ENCODE data around the gene TKFC.

TKFC gene

DNA sequence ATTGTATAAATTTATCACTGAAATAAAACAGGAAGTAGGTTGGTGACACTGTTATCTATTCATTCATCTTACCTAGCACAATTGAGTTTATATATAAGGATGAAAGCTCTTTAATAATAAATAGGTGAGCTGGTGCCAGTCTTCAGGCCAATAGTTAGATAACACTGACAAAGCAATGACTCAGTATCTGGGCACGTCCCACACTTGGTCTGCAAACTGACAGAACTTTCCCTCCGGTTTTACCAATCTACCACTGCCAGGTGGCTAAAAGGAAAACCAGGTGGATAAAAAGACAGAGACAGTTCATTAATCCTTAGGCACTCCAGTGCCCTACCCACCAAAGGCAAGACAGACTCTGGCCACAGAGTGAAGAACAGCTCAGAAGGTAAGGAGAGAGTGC lies 17.8 kb upstream of the TKFC start:
- no peak for DNase-seq (ENCODE audit: low read depth)

DNA sequence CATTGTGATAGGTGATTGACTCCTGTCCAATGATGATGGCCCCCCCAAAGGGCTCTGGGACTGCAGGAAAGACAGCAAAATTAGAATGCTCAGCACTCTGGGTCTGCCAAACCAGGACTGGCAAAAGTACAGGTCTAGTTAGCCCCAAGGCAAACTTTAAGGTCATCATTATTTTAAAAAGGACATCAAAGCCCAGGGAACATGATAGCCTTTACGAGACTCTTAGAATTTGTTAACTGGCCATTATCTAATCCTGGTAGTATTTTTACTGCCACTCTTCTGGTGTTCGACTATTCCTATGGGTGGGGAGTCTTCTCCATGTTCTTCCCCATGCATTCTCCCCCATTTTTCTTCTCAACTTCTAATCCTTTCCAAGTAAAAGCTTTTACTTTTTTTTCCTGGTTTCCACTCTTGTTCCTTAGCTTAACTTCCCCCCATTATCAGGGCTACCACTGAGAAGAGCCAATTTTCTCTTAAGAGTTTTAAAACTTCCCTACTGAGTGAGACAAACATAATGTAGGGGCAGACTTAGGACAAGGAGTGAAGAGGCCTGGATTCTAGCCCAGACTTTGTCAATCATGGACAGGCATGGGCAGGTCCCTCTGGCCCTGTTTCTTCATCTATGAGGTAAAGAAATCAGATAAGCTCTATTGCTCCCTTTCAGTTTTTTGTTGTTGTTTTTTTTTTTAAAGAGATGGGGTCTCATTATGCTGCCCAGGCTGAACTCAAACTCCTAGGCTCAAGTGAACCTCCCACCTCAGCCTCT lies 7.2 kb upstream of the TKFC start:
- no peak for DNase-seq (ENCODE audit: low read depth)

DNA sequence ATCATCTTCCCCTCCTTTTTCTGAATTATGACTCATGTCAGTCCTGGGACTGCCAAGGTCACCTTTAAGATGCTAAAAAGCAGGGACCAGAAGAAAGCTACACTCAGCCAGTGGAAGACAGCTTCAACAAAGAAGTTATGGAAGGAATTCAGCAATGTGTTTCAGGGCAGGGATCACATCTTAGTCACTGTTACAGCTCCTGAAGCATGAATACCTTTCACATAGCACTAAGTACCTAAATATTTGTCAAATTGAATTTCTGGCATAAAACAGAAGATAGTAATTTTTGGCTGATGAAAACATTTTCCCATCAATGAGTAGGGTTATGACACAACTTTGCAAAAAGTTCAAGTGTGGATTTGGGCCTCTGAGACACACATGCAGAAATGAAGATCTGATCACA lies 5.4 kb upstream of the TKFC start:
- DNase-seq (ENCODE audit: low read depth) = no peak

DNA sequence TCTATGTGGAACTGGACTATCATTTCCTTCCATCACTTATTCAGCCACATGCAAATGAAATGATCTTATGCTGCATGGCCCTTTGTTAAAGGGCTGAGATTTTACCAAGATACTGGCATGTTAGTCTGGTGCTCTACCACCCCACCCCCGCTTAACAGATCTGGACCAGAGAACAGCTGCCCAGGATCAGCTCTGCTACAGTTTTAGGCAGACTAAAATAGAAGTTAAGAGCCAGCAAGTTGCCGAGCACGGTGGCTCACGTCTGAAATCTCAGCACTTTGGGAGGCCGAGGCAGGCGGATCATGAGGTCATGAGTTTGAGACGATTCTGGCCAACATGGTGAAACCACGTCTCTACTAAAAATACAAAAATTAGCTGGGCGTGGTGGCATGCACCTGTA lies 4.7 kb upstream of the TKFC start:
- DNase-seq (ENCODE audit: low read depth) = no peak

DNA sequence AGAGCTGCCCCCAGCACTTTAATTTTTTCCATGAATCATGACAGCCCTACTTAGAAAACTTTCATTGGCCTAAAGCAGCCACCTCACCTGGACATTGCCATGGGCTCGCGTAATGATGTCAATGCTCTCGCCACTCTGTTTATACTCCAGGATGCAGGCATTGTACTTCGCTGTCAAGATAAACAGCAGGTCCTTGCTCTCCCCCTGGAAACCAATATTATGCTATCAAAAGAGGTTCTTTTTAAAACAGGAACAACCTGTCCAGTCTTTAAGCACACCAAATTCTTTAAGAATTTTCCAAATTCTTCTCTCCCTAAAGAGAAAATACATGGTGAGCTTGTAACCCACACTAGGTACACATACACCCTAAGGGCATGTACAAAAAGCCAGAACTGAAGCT lies 3.2 kb upstream of the TKFC start:
- no peak for DNase-seq (ENCODE audit: low read depth)

DNA sequence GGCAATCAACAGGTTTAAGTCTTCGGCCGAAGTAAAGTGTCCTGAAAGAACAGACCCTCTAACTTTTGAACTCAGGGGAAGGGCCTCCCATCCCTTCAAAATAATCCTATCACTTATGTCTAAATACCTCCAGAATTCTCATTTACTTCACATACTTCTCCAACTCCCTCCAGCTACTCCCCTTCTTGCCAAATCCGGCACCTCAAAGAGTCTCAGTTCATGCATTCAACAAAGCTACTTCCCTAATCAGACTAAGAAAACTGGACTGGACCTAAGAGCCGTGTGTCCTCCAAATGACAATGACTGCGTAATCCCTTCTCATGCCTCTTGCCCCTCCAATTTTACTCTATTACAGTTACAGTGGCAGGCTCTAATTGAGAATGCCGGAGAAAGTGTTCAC lies 1.4 kb upstream of the TKFC start:
- no peak for DNase-seq (ENCODE audit: low read depth)

DNA sequence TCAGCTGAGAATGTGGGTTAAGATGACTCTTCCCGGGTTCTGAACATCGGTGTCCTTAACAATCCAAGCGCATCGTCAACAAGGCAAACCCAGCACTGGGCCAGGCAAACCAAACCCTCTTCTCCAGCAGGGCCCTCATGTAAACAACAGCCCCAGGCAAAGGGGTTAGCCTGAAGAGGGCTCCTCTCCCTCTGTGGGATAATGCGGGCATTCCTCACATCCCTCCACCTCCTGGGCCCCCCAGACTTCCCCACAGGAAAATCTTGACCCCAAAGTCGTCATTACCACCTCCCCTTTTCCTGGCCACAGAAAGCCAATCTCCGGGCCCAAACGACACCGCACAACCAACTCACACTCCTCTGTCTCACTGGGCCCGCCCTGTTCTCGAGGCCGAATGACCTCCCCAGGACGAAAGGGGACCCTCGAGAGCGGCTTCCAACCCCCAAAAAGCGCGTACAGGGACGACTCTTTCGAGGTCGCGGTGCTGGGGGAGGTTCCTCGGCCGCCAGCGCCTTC lies 689 bp upstream of the TKFC start:
- no peak for DNase-seq (ENCODE audit: low read depth)

DNA sequence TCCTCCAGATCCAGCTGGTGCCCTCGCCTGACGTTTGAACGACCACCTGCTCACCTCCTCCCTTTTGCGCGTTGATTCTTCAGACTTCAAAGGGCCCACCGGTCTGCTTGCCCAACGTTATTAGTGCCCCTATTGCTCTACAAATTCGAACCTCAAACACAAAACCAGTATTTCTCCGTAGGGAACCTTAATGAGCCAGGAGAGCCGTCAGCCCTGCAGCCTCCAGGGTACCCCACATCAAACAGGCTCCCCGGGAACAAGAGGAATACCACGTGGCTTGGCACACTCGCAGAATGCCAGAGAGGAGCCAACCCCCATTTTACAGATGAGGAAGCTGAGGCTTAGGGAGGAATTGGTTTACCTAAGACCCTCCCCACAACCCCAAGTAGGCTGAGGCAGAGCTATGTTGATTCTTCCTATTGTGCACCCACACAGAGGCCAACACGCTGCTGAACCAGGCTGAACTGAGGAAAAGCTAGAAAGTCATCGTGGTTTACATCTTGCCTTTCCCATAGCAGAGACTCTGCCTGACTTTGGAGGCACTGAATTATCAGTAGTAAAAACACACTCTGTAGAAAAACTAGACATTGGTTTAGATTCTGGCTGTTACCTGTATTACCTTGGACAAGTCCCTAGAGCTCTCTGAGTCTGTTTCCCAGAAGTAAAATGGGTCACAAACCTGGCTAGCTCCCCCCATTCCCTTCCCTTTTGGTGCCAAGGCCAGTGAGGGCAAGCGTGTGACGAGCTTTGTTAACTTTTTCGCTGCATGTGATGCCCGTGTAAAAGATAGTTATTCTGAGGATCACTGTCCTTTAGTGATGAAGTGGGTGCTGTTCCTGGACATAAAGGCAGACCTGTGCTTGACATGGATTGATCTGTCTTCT lies 764 bp downstream of the TKFC start:
- no peak for DNase-seq (ENCODE audit: low read depth)

DNA sequence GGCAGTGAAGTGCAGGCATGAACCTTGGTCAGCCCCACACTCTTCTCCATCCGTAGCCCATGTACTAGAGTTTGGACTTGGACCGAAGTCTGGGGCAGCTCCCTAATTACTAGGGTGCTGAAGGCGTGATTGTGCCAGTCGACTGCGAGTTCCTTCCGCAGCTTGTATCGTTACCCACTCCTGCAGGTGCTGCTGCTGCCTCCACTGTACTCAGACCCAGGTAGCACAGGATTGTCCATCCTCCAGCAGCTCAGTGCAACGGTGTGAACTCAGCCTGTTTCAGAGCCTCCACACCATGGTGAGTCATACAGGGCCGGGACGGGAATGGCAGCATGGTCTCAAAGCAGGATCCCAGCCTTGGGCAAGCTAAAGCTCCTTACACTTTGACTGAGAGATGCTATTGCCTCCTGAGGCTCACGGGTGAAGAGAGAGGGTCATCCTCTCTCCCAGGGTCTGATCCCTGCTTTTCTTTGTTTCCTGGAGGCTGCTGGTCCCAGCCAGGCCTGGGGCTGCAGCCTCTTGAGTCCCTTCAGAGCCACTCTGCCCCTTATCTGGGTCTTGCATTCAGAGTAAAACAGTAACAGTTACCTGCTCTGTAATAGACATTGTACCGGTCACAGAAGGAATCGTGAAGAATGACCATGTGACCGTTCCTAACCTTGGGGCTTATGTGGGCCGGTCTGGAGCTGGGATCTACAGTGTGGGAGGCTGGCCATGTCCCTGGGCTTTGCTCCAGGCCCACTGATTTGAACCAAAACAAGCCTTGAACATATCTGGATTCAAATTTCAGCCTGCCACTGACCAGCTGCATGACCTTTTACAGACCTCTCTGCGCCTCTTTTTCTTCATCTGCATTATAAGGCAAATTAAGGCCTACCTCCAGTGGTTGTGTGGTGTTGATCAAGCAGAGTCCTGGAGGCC lies 1.7 kb downstream of the TKFC start:
- no peak for DNase-seq (ENCODE audit: low read depth)

DNA sequence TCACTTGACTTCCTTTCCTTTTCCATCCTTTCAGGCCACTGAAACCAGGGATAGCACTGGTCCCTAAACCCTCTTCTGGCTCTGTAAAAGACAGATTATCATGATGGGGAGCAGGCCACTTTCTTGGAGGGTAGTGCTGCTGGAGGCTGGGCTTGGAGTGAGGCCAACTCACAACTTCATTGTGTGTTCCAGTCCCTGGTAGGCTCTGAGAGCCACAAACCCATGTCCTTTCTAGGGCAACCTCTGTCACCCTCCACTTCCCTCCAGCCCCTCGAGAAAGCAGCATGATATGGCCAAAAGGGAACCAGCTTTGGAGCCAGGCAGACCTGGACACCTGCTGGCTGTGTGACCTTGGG lies 2.3 kb downstream of the TKFC start:
- DNase-seq (ENCODE audit: low read depth) = no peak

DNA sequence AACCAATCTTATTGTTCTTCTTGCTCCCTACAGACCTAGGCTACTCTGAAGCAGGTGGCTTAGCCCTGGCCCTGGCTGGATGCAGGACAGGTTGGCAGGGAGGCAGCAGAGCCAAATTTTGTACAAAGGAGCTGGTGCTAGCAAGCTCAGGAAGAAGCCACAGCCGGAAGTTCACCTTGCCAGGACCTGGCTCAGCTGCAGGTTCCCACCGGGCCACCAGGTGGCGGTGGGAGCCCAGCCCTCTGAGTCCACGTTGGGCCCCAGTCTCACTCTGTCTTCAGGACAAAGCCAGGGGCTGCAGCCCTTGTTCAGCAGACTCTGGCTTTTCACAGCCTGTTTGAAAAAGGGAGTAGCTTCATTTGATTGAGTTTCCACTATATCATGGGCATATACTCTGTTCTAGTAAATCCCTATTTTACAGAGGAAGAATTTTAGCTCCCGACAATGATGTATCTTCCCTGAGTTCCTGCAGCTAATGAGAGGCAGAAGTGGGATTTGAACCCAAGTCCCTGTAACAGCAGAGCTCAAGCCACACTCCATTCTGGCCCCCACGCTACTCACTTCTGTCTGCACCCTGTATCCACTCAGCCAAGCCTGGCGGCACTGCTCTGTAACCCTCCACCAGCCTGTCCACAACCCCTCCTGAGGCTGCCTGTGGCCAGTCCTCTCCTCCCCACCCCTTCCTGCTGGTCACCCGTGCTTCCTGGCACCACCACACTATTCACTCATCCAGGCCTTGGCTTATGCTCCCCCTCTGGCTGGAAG lies 3.3 kb downstream of the TKFC start:
- DNase-seq (ENCODE audit: low read depth) = peak; percentile 69

DNA sequence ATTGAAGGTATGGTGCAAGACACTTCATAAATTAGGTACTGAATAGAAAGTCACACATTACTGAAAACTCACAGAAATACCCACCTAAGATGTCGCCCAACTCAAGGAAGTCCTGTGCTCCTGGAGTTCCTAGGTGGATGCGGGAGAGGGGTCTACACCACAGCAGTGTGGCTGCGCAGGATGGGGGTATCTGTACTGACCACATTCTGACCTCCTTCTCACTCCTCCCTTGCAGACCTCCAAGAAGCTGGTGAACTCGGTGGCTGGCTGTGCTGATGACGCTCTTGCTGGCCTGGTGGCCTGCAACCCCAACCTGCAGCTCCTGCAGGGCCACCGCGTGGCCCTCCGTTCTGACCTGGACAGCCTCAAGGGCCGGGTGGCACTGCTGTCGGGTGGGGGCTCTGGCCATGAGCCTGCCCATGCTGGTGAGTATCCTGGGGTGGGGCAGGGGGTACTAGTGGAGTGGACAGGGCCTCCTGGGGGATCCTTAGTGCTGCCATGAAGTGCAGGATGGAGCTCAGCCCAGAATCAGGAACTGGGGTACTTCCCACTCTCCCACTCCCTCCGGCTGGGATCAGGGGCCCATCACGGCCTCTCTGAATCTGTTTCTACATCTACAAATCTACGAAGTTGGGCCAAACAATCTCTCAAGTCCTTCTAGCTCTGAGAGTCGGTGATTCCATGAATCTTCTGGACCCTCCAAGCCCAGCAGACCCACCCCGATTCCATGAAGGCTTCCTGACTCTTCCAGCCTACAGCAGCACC lies 4.9 kb downstream of the TKFC start:
- DNase-seq (ENCODE audit: low read depth) = no peak

DNA sequence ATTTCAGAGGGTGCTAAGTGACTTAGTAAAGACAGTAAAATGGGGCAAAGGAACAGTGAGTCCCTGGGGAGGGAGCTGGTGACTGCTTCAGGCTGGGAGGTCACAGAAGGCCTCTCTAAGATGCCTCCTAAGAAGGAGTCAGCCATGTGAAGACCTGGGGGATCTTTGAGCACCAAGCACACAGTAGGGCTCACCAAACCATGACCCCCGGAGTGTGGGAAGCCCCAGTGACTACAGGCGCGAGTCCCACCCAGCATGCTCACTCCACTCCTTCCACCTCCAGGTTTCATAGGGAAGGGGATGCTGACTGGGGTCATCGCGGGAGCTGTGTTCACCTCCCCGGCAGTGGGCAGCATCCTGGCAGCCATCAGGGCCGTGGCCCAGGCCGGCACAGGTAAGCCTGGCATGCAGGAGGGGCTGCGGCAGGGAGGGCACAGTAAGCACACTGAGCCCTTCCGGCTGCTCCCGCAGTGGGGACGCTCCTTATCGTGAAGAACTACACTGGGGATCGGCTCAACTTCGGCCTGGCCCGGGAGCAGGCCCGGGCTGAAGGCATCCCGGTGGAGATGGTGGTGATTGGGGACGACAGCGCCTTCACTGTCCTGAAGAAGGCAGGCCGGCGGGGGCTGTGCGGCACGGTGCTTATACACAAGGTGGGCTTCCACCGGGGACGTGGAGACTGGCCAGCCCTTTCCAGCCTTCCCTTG lies 5.9 kb downstream of the TKFC start:
- no peak for DNase-seq (ENCODE audit: low read depth)

DNA sequence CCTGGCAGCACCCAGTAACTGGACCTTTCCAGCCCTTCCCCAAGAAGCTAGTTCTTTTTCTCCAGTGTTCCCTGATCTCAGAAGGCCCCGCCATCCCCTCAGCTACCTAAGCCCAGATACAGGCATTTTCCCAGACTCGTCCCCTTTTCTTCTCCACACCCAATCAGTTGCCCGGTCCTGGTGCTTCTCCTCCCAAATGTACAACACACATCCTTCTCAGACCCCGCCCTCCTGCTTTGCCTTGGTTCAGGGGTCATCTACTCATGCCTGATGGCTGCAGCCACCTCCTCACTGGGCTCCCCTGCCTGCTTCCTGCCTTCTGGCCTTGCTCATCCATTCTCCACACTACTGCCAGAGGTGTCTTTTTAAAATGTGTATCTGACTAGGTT lies 6.5 kb downstream of the TKFC start:
- no peak for DNase-seq (ENCODE audit: low read depth)

DNA sequence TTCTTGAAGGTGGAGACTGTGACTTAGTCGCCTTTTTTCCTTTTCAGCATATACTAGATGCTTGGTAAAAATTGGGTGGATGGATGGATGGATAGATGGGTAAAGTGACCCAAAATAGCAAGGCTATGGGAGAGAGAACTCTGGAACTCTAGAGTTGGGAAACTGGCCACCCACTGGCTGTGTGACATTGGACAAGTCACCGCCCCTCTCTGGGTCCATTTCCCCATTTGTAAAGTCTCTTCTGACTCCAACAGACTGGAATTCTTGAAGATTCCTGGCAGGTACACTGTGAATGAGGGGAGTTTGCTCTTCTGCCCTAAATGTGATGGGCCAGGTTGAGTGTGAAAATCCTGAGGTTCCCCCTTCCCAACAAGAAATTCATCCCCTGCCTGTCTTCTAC lies 8.0 kb downstream of the TKFC start:
- no peak for DNase-seq (ENCODE audit: low read depth)

DNA sequence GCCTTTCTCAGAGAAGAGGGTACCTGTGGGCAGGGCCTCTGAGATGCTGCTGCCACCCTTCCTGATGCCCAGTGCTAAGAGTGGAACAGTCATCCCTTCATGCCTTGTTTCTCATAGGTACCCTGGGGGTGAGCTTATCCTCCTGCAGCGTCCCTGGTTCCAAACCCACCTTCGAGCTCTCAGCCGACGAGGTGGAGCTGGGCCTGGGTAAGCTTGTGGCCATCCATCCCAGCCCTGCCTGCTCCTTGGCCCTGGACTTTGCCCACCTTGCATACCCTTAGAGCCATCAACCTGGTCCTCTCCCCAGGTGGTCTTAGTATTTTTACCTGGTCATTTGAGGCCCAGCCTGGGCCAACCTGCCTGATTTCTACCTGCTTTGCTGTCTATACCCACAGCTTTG lies 8.7 kb downstream of the TKFC start:
- no peak for DNase-seq (ENCODE audit: low read depth)

DNA sequence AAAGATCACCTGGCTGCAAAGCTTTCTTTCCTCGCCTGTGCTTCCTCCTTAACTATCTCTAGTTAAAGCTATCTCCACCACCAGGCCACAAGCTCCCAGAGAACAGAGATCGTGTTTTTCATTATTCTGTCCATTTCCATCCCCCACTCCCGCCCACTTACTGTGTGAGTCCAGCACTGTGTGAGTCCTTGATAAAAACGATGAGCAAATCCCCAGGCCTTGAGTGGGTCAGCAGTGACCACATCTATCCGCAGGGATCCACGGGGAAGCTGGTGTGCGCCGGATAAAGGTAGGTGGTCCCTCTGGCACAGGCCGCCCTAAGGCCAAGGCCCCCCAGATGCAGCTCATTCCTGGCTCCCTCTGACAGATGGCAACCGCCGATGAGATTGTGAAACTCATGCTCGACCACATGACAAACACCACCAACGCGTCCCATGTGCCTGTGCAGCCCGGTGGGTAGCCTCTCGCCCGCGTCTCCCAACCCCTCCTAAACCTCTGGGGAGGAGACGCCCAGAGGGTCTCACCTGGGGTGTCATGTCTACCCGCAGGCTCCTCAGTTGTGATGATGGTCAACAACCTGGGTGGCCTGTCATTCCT lies 9.3 kb downstream of the TKFC start:
- no peak for DNase-seq (ENCODE audit: low read depth)

DNA sequence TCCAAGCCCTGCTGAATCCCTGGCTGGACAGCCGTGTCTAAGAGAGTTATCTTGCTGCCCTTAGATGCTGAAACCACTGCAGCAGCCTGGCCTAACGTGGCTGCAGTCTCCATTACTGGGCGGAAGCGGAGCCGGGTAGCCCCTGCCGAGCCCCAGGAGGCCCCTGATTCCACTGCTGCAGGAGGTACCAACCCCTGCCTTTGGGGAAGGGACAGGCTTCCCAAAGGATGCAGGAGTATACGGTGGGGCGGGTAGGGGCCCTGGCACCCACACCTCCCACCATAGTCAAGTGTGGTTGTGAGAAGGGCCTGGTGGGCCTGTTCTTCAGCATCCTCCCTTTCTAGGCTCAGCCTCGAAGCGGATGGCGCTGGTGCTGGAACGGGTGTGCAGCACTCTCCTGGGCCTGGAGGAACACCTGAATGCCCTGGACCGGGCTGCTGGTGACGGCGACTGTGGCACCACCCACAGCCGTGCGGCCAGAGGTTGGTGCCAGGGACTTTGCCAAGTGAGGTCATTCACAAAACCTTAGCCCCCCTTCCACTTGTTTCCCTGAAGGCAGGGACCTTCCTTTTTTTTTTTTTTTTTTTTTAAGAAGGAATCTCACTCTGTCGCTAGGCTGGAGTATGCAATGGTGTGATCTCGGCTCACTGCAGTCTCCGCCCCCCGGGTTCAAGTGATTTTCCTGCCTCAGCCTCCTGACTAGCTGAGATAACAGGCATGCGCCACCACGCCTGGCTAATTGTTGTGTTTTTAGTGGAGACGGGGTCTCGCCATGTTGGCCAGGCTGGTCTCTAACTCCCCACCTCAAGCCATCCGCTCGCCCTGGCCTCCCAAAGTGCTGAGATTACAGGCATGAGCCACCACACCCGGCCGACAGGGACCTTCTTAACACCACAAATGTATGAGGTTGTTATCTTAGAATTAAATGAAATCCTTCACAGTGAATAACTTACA lies 11.0 kb downstream of the TKFC start:
- no peak for DNase-seq (ENCODE audit: low read depth)

Data from activated T-helper 9 cell treated with anti-CD3 and anti-CD28 coated beads, Interleukin-2, amount 50 U/mL, for 16 hours (primary cell).